GM20431 (cell line): ENCODE measurements around the gene PKNOX1.
"Not testable (repeated sequence)": the region's sequence is repeated elsewhere in the genome, so short reads cannot be mapped to it uniquely, and the experiment has no call there.

Experiments
- in situ Hi-C: fragments of 300-500 bp; cut with MseI, MboI; formaldehyde crosslinking; loops from one replicate; pipeline ENCODE4 v1.15.0; 2020; ENCODE audit warnings: low sequenced_read_pairs; ENCODE audit not compliant: unreplicated experiment

PKNOX1 gene

DNA sequence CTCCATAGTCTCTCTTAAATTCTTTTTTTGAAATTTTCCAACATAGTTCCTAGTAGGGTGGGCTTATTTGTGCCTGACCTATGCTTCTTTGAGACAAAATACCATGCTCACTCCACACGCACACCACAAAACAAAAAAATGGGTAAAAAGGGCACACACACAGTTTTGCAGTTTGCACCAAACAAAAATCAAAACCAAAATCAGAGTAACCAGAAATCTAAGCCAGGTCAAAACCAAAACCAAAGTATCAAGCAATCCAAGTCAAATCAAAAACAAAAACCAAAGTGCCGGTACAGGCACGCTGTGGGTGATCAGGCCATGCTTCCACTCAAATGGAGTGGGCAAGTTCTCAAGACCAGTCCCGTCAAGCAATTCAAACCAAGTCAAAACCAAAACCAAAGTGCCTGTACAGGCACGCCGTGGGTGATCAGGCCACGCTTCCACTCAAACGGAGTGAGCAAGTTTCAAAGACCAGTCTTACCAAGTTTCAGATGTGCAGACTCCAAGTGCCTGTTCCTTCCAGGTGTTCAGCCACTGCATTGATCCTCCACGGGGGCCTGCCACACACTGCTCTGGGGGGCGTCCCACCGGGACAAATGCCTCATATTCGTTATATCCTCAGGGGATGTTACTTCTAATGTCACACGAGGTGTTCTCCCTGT lies 25.1 kb upstream of the PKNOX1 start:
- in situ Hi-C loops, result not testable (repeated sequence)

DNA sequence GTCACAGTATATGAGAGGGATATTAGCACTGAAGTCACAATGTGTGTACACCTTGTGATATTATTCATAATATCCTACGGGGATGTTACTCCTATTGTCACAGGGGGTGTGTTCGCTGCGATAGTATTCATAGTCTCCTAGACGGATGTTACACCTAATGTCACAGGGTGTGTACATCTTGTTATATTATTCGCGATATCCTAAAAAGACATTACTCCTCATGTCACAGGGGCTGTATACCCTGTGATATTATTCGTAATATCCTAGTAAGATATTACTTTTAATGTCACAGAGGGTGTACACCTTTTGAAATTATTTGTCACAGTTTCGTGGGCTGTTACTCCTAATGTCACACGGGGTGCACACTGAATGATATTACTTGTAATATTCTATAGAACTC lies 23.2 kb upstream of the PKNOX1 start:
- in situ Hi-C loops, result not testable (repeated sequence)

DNA sequence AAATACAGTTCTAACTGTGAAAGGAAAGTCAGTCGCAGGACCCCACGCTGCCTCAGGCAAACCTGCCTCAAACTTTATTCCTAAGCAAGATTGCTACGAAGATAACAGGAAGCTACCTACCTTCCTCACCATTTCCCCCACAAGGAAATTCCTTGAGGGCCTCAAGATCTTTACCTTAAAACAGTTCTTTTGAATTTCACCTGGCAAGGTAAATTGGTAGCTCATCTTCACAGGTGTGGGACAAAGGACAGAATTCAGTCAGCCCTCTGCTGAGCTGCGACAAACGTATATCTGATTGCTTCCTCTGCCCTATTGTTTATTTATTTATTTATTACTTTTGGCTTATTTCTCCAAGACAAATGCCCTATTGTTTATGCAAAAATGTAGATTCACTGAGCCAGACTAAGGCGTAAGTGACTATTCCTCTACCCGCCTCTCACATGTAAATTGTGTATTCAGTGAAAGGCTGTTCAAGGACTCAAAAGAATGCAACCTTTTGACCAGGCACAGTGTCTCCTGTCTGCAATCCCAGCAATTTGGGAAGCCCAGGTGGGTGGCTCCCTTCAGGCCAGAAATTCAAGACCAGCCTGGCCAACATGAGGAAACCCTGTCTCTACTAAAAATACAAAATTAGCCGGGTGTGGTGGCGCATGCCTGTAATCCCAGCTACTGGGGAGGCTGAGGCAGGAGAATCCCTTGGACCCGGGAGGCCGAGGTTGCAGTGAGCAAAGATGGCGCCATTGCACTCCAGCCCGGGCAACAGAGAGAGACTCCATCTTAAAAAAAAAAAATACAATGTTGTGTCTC lies 17.3 kb upstream of the PKNOX1 start:
- in situ Hi-C loops, result no loop called here

- in situ Hi-C loops, result not testable (repeated sequence)
Measured at GRCh38 chr21:42958122-42958521, 16.2 kb upstream of the PKNOX1 start.

- in situ Hi-C loops, result no loop called here
Measured at GRCh38 chr21:42959728-42960127, 14.6 kb upstream of the PKNOX1 start.

GRCh38 chr21:42962380-42963007 lies 11.9 kb upstream of the PKNOX1 start:
- in situ Hi-C loops, result no loop called here

GRCh38 chr21:42964086-42964485 lies 10.3 kb upstream of the PKNOX1 start:
- in situ Hi-C loops, result no loop called here

DNA sequence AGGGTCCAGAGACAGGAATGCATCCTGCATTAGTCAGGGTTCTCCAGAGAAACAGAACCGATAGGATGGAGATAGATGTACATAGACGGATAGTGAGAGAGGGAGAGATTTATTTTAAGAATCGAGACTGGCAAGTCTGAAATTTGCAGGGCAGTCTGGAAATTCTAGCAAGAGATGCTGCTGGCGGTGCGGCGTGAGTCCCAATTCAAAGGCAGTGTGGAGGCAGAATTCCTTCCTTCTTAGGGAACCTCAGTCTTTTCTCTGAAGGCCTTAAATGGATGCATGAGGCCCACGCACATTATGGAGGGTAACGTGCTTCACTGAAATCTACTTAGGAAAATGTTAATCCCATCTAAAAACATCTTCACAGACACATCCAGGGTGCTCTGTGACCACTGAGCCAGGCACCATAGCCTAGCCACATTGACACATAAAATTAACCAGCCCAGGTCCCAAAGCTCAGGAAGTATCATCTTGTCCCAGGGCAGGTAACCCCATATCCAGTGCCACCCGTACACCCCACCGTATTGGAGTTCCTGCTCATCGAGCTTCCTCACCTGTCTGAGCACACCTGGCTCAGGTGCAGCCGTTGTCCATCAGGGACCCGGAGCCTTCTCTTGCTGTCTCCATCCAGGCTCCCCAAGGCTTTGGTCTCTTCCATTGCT lies 9.7 kb upstream of the PKNOX1 start:
- in situ Hi-C loops, result no loop called here

- in situ Hi-C loops, result no loop called here
Measured at GRCh38 chr21:42965211-42965560, 9.2 kb upstream of the PKNOX1 start.

DNA sequence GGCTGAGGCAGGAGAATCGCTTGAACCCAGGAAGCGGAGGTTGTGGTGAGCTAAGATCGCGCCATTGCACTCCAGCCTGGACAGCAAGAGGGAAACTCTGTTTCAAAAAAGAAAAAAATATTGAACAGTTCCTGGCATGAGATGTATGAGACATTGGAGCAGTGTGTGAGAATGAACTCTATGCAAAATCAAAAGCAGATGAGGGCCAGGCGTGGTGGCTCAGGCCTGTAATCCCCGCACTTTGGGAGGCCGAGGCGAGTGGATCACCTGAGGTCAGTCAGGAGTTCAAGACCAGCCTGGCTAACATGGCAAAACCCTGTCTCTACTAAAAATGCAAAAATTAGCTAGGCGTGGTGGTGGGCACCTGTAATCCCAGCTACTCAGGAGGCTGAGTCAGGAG lies 6.7 kb upstream of the PKNOX1 start:
- in situ Hi-C loops, result not testable (repeated sequence)

- in situ Hi-C loops, result no loop called here
Measured at GRCh38 chr21:42969193-42969600, 5.2 kb upstream of the PKNOX1 start.

DNA sequence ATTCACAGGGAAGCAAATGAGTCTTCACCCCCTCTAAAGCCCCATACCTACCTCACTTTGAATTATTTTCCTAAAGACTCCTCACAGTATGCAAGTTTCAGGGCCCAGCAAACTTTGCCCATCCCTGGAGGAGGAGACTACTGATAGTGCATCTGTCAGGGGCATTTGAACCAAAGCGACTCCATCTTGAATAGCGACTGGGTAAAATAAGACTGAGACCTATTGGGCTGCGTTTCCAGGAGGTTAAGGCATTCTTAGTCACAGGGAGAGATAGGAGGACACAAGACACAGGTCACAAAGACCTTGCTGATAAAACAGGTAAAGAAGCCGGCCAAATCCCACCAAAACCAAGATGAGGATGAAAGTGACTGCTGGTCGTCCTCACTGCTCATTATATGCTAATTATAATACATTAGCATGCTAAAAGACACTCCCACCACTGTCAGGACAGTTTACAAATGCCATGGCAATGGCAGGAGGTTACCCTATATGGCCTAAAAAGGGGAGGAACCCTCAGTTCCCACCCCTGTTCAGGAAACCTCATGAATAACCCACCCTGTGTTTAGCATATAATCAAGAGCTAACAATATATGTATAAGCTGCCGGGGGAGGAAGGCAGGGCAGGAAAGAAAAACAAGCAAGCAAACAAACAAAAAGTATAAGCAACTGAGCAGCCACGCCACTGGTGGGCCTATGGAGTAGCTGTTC lies 3.3 kb upstream of the PKNOX1 start:
- in situ Hi-C loops, result no loop called here

DNA sequence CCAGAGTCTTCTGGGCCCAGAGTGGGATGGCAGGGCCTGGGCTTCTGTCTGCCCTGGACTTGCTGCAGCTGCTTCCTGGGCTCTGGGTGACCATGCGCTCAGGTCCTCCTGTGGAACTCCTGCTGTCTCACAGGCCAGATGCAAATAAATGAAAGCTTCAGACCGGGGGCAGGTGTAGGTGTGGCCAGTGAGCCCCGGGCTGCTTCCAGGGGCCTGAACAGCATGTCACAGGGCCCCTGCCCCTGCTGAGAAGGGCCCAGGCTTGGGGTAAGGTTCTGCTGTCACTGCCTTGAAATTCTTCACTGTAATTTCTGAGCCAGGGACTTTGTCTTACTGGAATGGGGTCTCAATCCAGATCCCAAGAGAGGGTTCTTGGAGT lies 2.5 kb upstream of the PKNOX1 start:
- in situ Hi-C loops, result no loop called here

- in situ Hi-C loops, result no loop called here
Measured at GRCh38 chr21:42973309-42973990, 912 bp upstream of the PKNOX1 start.

DNA sequence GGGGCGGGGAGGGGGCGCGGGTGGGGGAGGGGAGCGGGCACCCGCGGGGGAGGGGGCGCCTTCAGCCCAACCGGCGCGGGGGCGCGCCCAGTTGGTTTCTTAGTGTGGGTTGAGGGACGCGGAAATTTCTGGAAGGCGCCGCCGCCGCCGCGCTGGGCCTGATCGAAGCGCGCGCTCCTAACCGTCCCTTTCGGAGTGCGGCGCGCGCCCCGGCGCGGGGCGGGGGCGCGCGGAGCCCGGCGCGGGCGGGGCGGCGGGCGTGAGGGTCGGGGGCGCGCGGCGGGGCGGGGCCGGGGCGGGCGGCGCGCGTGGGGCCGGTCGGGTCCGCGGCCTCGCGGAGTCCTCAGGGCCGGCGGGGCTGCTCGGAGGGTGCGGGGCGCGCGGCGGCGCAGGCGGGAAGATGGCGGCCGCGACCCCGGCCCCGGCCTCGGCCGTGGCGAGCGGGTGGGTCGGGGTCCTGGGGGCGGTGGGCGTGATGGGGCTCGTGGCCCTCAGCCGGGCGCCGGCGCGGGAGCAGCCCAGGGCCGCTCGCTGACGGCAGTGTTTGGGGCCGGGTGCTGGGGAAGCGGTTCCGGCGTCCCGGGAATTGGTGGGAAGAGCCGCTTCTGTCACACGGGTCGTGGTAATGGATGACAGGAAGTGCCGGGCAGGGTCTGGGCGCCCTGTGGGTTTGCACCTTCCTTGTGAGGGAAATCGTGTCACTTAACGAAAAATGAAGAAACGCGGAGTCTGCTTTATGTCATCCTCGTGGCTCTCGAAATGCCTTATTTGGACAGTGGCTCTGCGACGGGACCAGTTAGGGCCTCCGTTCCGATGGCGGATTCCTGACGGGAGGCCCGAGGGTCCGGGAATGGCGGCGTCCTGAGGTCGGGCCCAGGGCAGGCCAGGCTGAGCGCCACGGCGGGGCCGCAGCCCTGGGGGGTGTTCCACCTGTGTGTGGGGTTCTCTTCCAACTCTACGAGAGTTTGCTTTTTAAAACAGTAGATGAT lies 764 bp downstream of the PKNOX1 start:
- in situ Hi-C loops, result no loop called here

- in situ Hi-C loops, result no loop called here
Measured at GRCh38 chr21:42975886-42976608, 1.7 kb downstream of the PKNOX1 start.

- in situ Hi-C loops, result no loop called here
Measured at GRCh38 chr21:42980312-42981213, 6.2 kb downstream of the PKNOX1 start.
